Inflammatory macrophage (primary cell): ENCODE data around the gene UROC1.

ENCODE experiments used
- DNase-seq, 2 donors: peaks; one replicate each; pipeline ENCODE4 v3.0.0-alpha.2; 2020 to 2022

UROC1 gene

DNA sequence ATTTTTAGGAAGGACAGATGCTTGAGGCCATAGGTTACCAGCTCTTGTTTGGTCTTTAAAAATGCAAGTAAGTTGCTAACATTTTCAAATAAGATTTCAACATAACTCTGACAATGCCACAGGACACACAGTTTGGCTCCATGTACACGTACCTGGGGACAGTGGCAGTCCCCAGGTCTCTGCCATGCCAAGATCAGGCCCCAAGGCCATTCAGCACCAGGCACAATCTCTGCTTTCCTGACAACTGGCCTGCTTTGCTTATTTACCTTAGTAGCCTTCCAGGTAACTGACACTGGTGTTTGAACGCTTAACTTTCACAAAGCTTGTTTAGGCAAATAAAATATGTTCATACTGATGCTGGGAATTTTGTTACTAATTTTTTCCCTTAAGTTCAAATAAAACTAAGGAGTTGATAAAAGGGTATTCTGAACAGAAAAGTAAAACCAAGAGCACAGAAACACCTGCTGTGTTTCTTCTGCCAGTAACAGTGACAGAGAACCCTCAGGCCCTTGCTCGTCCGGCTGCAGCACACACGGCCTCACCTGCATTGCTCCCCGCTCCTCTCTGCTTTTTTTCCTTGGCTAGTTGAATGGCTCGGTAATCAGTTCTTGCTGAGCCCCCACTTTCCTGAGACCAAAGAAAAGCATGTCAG, 58.3 kb downstream of the UROC1 start:
- DNase-seq, result no peak

DNA sequence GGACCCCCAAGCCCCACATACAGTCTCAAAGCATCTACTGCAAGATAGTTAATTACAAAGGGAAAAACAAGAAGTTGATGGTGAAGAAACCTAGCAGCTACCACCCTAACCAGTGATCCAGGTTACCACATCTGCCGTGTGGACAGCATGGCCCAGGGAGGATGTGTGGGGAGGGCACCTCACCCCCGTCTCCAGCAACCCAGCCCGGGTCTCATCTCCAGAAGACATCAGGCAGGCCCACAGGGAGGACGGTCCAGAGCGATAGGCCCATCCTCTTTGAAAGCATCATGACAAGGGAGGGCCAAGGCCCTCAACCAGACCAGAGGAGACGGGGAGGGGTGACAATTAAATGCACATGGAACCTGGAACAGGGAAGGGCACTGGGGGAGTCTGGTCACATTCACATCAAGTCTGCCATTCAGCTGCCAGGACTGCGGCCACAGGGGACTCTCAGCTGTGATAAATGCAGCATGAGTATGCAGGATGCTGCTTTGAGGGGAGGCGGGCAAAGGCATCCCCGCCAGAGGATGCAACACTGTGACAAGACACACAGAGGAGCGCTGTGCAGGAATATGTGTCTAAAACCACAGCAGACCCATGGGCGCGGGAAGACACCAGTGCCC, 60.7 kb downstream of the UROC1 start:
- DNase-seq, result no peak

DNA sequence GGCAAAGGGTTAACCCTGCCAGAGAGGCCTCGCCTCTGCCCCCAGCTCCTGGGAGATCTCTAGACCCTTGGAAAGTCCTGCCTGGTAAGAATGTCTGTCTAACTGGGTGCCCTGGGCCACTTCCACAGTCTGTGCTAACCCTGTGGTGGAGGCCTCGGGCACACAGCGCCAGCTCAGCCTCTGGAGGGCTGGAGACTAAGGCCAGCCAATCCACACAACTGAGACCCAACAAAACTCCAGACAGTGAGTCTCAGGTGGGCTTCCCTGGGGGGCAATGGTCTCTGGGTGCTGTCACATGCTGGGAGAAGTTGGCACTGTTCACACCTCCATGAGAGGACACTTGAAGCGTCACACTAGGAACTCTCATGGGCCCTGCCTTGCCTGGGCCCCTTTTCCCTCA, 61.4 kb downstream of the UROC1 start:
- no peak for DNase-seq

DNA sequence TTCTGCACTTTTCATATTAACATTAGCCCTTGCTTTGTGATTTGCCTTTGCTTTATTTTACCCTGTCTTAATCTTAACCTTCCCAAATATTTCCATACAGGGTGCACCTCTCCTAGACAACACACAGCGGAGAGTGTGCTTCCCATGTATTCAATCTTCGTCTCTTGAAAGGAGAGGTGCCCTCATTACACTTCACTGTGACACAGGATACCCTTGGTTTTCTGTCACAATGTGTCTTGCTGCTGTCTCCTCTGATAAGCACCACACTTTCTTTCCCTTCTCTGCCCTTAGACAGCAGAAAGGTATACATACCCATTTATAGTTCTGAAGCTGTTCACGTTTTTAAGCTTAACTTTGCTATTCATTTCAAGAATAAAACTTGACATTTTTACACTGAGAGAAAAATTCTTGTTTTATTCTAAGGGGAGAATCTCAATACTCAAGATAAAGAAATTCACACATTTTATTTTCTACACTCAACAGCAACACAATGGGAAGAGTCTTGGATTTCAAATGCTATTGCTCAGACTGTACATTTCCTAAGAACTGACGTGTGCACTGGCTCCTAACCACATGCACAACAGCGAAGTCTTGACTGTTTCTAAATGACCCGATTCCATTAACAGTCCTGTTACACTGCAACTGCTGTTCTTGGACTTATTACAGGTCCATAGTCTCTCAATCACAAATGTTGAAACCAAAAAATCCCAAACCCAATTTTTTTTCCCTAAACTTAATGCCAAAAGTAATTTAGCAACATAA, 63.0 kb downstream of the UROC1 start:
- no peak for DNase-seq

DNA sequence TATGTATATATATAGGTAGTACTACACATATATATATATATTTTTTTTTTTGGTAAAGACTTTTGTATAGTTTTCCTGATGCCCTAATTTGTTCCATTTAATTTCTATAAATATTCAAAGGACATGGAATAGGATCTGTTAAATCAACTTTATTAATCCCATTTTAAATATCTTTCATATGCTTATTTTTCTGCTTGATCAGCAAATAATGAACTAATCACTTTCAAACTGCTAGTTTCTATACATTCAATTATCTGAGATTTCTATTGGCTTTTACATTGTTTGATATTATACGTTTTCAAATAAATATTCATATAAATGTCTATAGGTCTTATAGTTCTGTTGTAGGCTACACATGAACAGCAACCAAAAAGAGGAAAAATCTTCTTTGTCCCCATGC, 63.5 kb downstream of the UROC1 start:
- DNase-seq, result no peak

DNA sequence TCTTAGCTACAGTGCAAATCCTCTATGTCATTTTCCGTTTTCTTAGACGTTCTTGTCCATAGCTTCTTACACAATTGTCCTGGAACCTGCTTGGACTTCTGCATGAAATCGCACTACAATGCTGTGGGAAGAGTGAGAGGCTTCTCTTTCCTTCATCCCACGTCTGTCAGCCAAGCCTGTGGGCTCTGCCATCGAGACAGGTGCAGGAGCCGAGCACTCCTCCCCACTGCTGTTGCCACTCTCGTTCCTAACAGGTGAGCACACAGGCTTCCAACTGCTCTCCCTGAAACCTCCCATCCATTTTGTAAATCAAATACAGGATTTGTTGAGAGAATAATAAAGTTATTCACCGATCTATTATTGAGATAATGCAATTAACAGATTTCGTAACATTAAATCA, 65.4 kb downstream of the UROC1 start:
- no peak for DNase-seq

DNA sequence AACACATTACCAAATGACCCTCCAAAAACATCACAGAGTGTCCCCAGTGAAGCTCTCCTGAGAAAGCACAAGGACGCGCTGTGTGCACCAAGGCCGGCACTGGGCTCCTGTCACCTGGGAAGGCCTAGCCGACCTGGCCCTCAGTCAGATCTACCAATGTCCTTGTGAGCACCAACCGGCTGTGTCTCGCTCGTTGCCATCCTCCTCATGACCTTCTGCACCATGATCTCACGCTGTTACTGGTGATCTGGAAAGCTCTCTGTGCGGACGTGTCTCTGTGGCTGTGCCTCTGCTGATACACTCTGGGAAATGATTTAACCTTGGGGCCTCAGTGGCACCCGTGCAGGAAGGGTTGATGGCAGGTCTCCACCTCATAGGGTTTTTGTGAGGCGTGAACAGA, 66.1 kb downstream of the UROC1 start:
- DNase-seq, result no peak

DNA sequence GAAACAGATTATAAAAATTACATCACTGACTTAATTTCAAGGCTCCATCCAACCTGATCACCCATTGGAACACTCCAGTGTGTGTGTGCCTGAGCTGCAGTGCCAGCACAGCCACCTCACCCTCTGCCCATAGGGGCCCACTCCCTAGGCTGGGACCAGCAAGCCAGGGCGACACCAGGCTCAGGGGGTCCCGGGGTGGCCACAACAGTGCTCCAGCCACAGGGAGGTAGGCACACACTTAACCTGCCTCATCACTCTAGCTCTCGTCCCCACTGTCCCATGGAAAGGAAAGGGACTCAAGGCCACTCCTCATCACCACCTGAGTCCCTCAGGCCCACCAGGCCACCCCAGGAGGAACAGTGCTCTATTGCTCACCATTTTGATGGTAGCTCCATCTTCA, 66.8 kb downstream of the UROC1 start:
- no peak for DNase-seq

DNA sequence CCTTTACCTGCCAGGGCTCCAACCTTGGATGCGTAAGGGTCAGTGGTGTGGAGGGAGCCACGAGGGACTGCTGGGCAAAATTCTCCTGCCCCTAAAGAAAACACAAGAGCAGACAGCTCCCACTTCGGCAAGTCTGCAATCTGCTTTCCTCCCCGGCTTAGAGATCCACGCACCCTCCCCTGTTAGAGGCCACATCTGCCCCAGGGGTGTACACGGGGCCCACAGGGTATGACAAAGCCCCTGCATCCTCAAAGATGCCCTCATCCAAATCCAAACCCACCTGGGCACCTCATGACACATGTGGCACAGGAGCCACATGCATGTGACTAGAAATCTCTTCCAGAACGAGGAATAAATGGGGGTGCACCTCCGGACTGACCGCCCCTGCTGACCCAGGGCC, 67.4 kb downstream of the UROC1 start:
- no peak for DNase-seq

DNA sequence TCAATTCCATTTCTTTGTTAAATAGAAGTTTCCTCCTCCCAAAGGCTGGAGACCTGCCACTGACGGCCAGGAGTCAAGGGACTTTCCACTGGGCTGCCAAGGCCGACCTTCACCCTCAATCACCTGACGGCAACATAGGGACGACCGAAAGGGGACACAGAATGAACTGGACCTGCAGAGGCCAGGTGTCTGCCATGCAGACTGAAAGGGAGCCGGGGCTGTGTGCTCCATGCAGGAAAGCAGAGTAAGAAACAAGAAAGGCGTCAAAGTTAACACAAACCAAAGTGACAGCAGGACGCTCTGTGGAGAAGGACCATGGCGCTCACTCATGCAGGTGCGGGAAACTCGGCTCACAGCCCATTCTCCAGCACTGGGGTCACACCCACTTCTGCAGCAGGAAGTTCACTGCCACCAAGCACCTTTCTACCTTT, 67.9 kb downstream of the UROC1 start:
- DNase-seq, result no peak

DNA sequence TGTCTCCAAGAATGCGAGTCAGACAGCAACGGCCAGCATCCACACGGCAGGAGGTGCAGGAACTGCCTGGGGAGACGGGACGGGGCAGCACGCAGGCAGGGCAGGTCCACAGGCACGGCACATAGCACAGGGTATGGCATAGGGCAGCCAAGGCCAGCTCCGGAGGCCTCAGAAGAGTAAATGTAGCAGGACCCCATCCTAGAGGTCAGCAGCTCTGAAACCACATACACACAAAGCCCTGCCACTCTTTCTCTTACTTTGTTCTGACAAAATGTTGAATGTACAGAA, 68.7 kb downstream of the UROC1 start:
- no peak for DNase-seq

DNA sequence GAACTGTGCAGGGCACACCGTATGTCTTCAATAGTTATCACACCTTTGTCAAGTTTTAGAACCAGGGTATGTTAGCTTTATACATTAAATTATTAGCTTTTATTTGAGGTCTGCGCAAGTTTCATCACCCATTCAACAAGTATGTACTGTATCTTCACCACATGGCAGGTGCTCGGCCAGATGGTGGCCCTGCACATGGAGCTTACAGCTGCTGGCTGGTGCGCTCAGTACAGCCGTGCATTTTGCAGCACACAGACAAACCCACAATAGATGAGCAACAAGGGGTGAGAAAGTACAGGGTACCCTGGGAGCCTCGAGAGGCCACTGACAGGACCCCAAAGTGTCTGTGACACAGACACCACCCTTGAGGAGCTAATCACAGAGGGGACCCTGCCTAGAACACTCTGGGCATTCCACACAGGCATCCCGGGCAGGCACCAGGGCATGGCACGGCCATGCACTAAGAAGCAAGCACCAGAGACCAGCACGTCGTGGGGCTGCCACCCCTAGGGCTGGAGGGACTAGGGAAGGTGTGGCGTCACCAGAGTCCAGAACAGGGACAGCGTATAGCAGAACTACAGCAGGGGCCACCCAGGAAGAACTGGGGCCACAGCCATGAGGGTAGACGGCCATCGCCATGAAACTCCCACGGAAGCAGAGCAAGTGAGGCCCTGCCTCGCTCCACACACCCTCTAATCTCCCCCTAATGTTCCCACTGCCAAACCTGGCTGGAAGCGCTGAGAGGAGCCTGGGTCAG, 69.3 kb downstream of the UROC1 start:
- no peak for DNase-seq

DNA sequence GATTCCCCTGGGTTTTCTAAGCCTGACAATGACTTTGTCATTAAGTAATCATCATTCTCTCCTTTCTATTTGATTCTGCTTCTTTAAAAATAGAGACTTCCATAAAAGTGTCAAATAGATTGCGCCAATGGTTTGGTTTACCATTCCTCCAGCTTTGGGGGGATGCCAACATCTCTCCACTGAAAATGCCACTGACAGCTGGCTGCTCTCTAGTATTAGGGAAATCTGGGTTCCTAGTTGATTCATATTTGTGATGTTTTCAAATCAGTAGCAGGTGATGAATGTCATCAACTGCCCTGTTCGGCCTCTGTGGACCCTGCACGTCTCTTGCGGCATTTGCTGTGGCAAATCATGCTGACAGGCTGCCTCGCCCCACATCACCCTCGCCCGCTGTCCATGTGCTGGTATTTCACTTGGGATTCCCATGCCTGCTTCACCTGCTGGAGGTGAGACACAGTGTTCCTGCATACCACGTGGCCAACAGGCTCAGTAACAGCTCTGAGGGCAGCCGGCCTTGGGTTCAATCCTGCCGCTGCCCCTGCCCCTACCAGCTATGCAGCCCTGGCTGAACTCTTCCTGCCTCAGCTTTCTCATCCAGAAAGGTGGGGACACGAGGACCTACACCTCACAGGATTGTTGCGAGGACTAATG, 70.0 kb downstream of the UROC1 start:
- DNase-seq, result no peak

DNA sequence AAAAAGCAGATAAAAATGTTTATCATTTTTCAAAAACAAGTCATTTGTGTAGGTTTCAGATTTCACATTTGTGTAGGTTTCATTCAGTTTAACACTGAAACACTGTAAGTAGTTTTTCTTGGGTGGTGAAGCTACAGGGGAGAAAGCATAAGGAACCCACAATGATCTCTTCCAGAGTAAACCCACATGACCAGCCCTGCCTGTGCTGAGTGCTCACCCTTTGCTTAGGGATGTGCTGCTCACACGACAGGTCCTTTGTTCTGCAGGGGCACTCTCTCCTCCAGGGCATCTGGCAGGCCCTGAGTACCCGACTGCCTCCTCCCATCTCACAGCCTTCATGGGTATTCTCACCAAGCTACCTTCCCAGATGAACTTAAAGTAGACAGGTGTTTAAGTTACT, 70.8 kb downstream of the UROC1 start:
- DNase-seq, result no peak

DNA sequence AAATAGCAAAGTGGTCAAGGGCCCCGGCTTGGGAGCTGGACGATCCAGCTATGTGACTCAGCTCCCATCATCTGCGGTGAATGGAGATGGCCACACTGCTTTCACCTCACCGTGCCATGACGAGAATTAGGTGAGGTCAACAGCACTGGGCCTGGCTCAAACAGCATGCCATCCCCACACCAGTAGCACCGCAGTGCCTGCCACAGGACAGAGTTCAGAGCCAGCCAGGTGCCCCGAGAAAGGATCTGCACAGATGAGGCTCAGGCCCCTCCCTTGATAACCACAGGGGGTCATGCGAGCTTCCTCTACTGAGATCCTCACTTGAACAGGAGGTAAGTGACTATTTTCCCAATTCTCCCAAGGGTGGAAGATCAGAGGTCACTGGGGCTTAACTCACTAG, 71.3 kb downstream of the UROC1 start:
- no peak for DNase-seq

DNA sequence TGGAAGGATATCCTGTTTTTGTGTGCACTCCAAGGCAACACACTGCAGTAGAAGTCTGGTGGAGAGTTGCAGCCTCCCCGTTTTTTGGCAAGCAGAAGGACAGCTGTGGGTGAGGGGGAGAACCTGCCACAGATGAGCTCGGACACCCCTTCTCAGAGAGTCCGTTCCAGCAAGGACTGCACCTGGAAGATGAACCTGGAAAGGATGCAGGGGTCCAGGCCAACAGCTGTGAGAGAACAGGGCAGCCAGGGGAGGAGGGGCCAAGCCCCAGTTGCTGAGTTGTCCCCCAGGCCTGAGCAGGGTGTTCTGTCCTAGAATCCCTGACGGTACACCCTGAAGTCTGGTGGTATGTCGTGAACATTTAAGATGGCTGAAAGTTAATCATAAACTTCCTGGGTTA, 72.1 kb downstream of the UROC1 start:
- no peak for DNase-seq

DNA sequence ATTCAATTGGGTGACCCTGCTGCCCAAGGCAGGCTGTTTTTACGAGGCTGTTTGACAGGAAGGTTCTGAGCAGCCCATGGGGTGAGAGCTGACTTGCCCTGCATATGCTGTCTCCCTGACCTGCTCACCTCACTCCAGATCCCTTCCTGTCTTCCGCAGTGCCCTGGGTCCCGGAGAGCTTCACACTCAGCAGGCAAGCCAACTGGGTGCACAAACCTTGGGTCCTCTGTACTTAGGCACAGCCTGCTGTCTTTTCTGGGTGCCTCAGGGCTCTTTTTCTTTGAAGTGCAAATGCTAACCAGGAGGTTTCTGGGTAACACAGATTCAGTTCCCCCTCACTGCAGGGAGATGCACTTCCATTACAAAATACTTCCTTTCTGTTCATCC, 74.7 kb downstream of the UROC1 start:
- DNase-seq, result peak in 1 of 2 donors; percentile 10

DNA sequence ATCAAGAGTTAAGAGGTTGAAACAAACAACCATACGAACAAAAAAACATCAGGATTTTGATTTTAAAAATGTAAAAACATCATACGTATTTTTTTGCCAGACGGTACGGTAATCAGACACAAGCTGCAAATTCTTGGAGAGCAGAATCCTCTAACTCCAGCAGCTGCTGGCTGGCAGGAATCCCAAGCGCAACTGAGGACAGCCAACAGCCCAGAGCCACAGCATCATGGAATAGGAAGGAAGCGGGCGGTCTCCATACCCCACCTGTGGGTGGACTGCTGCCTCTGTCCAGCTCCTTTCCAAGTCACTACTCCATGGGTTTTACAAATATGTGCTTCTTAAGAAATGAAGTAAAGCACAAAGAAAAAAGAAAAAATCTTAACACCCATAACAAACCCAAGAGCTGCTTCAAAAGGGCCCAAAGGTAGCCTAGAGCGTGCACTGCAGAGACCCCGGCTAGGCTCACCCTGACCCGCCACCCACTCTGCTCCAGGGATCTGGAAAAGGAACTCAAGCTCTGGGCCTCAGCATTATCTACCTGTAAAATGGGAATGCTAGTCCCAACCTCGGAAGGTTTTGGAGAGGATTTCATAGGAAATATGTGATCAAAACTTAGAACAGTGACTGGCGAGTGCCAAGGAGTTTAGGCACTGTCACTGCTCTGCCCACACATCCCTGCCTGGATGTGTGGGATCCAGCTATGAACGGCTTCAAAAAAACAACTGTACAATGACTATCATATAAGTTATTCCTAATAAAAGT, 75.3 kb downstream of the UROC1 start:
- DNase-seq, result no peak

DNA sequence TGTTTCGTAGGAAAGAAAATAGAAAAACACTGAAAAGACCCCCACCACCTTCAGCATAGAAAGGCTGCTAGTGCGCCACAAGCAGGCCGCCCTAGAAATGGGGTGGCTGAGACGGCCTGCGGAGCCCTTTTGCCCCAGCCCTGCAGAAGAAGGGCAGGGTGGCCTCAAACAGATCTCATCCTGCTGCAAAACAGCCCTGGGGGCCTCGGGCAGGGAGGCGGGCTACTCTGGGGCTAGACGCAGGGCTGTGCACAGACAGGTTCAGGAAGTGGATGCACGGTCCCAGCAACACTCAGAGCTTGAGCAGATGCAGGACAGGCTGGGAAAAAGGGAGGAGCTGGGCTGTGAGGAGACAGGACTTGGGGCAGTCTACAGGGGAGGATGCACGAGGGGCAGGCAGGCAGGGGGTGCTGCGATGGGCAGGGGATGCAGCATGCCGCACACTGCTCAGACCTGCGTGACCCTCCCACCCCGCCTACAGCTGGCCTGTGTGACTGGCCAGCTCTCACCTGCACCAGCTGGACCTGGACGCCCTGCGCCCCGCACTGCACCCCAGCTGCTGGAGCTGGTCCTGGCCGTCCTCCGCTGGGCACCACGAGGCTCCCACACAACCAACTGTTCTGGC, 76.2 kb downstream of the UROC1 start:
- no peak for DNase-seq

DNA sequence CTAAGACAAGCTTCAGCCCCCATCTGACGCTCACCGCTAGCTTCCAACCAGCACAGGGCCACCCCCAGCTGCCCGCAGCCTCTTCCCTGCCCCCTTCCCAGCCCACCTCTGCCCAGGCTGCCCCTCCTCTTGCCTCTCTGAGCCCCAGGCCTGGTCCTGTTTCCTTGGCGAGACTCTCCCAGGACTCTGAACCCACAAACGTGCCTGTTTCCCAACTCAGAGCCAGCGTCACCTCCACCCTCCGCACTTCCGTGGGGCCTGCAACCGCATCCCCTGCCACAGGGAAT, 76.9 kb downstream of the UROC1 start:
- no peak for DNase-seq

DNA sequence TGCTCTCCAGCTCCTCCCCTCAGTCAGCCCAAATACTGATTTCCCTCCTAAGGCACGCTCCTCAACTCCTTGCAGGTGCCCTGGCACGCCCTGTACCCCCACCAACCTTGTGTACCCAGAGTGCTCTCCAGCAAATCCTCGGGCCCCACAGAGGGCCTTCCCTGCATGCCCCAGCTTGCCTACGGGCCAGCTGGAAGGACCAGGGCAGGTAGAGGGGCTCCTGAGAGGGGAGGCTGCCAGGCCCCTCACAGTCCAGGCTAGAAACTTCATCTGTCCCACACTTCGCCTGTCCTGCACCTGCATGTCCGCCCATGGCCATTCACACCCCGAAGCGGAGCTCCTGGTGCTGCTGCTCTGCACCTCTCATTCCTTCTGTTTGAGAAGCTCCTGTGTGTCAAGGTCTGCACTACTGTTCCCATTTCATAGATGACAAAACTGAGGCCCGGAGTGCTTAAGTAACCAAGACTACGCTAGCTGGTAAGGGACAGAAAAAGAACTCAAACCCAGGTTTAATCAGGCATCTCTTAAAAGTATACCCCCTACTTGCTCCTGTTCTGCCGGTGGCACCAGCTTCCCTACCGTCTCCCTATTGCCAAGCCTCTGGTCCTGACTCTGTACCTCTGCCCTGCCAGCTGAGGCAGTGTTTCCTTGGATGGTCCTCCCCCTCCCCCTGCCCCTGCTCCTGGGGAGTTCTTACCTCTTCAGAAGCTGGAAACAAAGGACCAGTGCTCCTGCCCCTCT, 77.4 kb downstream of the UROC1 start:
- DNase-seq, result no peak
